ENCODE data around the gene SUMO1.

- TF ChIP-seq CTCF (conservative IDR thresholded peaks at IDR 0.05 in 1 of 2, IDR thresholded peaks at IDR 0.05 in 1 of 2; ENCODE audit: extremely low read depth in 1 of 2, insufficient read depth in 1 of 2, low read depth in 1 of 2, low read length in 2 of 2) (no peak), EZH2 (IDR thresholded peaks at IDR 0.05; ENCODE audit: borderline replicate concordance, low read length) (no peak)
Measured at GRCh38 chr2:202169832-202170424, 68.5 kb downstream of the SUMO1 start.

All from mammary epithelial cell (primary cell).